ENCODE measurements around the gene RICTOR.

RICTOR gene

DNA sequence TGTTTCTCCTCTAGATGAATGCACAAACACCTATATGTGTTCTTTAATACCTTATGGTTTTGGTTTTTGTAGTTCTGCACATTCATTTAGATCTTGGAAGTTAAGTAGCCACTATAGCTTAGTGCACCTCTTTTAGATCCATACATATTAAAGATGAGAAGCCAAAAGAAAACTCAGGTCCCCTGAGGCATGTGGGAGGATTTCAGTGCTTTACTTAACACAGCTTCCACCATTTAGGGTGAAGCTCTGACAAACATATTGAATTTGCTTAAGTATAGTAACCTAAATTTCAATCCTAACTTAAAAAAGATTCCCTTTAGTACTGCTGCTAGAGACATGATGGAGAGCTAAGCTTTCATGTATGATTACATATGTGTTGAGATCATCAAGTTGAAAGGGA, 25.6 kb upstream of the RICTOR start:
- DNase-seq: no peak

DNA sequence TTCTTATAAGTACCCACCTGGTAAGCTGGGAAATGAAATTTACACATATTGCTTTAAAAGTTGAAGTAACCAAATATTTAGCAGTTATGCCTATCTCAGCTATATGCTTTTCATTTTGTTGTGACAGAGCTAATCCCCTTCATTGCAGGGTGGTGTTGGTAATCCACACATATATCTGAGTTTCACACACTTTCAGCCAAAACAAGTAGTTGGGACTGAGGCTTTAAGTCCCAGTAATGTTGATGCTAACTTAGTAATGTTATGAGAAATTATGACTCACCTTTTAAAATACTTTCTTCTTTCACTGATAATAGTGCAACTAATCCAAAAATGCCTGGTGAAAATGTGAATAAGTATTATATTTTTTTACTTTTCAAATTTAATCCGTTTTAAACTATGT, 19.2 kb upstream of the RICTOR start:
- no peak for DNase-seq

DNA sequence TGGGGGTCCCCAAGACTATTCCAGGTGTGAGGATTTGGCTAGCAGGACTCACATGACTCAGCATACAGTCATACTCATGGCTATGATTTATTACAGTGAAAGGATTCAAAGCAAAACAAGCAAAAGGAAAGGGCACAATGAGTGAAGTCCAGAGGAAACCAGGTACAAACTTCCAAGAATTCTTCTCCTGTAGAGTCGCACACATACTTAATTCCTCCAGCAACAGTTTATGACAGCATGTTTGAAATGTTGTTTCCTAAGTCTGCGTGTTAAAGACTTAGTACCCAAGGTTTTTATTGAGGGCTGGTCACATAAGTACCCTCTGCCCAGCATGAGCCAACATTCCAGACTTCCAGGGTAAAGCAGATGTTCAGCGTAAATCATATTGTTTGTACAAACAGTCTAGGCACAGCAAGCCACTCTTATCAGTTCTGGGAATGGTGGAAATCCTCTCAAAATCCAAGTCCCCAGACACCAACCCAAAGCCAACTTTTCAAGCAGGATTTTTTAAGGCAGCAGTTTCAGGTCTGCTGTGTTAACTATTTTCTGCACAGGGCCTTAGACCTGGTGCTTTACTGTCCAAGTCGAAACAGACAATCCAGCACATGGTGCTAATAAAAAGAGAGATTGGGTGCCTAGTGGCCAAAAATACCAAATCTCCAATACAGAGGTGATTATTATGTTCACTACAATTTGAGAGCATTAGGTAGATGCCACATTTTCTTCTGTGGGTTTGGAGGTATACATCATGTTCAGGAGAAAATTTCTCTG, 18.6 kb upstream of the RICTOR start:
- DNase-seq: no peak

DNA sequence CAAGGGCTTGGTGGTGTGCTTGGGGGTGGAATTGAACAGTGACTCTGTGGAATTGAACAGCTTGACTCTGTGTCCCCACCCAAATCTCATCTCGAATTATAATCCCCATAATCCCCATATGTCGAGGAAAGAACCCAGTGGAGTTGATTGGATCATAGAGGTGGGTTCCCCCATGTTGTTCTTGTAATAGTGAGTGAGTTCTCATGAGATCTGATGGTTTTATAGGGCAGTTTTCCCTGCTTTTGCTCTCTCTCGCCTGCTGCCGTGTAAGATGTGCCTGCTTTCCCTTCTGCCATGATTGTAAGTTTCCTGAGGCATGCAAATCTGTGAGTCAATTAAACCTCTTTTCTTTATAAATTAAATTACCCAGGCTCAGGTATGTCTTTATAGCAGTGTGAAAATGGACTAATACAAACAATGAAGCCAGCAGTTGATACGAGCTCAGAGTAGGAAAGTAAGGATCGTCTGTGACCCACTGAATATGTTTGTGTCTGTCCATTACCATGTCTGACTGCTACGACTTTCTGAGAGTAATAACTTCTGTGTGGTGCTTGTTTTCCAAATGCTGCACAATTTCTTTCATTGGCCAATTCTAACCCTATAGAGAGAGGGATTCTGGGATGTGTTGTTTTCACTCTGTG, 17.9 kb upstream of the RICTOR start:
- DNase-seq: no peak

DNA sequence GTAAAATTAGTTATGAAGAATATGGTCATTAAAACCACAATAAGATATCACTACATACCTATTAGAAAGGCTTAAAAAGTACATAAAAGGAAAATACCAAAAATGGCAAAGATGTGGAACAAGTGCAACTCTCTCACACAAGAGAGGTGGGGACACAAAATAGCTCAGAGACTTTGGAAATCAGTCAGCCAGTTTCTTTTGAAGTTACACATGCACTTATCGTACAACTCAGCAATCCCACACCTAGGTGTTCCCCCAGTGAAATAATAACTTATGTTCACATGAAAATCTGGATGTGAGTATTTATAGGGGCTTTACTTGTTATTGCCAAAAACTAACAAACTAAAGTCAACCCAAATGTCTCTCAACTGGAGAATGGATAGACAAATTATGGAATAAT, 9.8 kb upstream of the RICTOR start:
- DNase-seq: no peak

DNA sequence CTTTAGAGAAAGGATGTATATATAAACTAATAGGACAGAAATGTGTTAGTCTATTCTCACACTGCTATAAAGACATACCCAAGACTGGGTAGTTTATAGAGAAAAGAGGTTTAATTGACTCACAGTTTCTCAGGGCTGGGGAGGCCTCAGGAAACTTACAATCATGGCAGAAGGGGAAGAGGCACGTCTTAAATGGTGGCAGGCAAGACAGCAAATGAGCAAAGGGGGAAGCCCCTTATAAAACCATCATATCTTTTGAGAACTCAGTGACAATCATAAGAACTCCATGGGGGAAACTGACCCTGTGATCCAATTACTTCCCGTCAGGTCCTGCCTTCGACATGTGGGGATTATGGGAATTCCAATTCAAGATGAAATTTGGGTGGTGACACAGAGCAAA, 8.8 kb upstream of the RICTOR start:
- no peak for DNase-seq

DNA sequence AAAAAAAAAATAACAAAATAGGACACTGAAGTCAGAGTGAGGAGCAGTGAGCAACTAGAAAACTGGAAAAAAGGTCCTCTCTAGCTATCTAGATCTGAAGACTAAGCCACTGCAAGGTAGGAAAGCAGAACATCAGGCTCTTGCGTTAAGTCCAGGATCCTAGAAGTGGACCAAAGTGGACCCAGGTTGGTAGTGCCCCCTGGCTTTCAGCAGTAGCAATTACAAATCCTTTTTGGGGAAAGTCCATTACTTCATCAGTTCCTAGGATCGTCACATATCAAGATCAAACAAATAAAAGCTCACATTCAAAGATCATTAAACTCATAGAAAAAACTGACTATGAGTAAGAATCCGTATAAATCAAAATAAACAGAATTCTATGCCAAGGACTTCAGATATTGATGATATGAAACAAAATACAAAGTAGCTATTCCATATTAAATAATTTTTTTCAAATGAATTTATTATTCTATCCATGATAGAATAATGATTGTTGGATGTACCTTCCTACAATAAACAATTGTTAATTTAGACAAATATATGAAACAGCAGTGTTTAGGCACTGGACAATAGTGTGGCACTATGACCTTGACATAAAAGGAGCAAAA, 6.5 kb upstream of the RICTOR start:
- DNase-seq: no peak

DNA sequence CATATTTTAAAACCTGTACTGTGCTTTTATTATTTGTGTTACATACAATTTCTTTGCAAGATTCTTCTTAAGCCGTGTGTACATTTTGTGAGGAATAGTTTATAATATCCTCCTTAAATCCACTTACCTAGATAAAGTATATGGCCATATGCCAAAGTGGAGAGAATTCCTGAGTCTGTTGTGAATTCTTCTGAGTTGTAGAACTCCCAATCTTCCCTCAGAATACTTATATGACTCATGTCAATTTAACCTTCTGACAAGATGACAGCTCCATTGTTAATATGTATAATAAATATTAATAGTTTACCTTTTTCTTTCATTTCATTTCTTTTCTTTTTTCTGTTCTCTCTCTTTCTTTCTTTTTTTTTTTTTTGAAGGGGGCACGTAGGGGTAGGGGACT, 6.0 kb upstream of the RICTOR start:
- DNase-seq: no peak

DNA sequence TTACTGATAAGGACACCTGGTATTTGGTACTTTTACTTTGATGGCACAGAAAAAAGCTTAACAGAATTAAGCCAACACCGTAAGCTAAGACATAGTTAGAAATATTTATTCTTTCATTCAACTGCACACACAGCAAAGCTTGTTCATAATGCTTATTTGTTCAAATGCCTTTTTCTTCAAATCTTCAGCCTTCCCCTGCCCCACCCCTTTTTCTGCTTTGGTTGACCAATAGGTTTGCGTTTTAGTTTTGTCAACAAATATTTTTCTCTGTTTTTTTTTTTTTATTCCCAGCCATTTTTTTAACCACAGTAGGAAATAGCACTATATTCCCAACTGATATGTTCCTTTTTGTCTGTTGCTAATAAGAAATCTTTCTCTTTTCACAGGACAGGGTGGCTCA, 4.9 kb upstream of the RICTOR start:
- no peak for DNase-seq

DNA sequence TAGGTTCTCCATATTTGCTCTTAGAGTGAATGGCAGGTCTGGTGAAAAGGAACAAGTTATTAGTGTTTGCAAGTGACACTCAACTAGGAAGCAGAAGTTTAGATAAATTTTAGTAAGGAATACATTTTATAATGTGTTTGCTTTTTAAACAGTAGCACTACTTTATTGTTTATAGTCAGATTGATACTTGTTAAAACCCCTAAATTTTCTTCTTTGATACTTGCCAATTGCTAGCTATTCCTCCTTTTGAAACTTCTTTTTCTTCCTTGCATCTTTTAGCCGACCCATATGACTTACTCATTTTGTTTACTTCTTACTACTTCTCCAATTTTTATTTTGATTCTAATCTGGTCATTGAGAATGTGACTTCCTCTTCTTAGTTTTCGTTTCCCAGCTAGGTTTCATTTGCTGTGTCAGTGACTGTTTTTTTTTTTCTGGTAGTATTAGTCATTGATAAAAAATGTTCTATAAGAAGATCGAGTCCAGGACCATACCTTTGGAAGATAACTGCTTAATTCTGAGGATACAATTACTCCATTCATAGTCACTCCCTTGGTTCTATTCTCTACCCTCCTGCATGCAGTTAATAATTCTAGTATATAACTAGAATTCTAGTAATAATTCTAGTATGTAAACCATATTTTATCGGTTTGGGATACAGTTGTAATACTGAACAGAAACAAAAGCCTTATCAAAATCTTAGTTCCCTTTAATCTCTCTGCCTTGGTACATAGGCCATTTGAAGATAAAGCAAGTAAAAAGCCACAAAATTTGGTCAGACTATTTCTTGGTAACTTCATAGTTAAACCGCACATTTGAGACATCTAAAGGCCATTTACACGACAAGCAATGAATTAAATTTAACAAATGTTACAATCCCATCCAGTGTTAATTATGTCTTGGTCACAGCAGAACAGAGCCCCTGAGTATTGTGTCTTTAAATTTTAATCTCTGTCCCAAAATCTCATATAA, 2.8 kb upstream of the RICTOR start:
- DNase-seq: no peak

DNA sequence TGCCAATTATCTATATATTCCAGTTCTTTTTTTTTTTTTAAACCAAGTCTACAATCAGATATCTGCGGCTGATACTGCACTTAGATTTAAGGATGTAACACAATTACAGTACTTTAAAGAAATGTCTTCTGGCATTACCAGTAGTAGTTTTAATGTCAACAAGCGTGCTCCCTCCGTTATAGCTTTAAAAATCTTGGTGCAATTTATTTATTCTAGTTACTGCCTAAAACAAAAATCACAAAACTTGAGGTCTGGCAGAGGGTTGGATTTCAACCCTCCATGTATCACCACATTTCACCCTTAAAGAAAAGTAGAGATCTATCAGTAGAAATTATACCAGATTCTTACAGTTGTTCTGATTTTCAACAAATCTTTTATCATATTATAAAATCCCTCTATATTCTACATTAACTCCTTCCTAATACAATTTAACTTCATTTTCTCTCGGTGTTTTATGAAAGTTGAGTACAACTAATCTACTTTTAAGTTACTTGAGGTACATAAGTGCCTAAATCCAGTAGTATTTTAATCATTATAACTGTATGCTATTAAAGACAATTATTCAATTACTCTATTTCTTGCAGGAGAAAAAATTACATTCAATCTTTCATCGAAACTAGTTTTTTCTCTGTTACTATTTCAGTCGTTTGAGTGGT, 2.0 kb upstream of the RICTOR start:
- no peak for DNase-seq

DNA sequence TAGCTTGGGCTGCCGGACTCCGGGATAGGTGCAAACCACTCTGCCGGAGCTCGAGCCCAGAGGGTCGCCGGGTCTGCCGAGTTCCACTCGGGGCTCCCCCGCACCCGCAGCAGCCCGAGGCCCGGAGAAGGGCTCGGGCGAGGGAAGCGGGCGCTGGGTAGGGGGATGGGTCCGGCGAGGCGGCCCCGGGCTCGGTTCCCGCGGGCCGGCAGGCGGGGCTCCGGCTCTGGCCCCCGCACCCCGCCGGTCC, 507 bp downstream of the RICTOR start:
- peak; percentile 29 for DNase-seq

DNA sequence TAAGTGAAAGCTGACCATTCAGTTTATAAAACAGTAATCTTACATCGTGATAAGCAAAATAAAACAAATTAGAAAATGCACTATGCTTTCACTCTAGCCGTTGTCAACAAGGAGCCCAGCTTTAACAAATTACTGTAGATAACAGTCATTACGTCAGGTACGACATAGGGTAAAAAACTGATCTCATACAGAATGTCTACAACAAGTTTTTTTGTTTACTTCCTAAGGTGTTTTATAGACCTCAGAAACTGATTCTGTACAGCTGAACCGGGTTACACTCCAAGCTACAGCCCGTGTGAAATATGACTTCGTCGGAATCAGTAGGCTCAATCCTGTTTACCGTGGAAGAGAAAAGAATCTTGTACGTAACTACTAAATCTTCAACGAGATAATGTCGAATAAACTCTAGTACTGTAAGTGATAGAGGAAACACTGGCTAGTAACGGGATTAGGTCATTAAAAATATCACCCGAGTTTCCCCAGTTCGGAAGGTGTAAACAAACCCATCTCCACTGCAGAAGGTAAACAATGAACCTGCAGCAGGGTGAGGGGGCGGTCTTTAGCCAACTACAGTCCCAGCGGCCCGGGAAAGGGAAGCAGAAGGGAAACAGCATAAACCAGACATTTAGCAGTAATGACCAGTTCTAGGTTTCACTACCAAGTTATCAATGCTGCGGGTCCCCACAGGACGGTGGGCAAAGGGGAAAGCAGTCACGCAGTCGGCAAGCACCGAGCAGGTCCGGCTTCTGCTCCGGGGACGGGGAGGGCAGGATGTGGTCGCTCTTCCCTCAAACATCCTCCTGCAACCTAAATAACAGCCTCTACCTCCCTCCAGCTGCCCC, 1.1 kb downstream of the RICTOR start:
- no peak for DNase-seq

DNA sequence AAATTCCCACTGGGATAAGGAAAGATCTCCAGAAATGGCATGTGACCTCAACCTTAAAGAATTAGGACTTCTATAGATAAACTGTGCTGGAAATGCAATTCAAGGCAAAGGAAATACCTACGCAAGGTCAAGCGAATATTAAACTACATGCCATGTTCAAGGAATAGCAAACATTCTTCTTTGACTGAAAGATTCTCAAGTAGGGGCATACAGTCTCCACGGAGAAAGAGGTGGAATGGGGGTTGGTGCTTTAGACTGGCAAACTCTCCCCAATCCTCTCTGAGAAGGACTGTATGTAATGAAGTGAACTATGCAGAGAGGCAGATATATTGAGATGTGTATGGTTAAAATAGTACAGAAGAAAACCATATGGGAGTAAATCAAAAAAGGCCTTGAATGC, 6.1 kb downstream of the RICTOR start:
- no peak for DNase-seq

DNA sequence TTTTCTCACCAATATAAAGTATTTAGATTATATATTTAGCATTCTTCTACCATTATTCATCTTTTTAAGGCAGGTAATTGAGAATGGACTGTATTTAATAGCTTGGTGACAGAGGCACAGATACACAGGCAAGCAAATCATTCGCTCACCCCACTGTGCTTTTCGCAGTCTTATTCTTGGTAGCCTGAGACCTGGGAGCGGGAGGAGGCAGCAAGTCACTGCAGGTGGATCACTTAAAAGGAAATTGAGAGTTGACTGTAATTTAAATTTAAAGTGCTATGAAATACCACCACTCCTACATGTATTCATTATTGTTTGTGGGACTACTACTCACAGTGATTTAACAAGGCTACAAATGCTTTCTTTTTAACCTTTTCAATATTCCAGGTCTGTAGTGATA, 9.7 kb downstream of the RICTOR start:
- no peak for DNase-seq

DNA sequence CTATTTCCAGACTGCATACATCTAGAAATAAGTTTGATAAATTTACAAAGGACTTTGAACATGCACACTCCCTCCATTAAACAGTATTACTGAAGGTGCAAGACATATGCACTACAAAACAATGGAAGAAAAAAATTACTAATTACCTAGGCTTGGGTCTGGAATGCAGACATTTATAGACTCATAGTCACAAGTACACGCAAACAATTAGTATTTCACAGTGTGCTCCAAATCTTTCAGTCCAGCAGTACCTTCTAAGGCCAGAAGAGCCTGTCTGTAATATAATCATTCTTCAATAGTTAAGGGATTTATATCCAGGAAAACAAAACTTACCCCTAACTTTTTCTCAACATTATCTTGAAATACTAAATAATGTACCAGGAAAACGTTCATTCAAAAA, 11.2 kb downstream of the RICTOR start:
- no peak for DNase-seq

DNA sequence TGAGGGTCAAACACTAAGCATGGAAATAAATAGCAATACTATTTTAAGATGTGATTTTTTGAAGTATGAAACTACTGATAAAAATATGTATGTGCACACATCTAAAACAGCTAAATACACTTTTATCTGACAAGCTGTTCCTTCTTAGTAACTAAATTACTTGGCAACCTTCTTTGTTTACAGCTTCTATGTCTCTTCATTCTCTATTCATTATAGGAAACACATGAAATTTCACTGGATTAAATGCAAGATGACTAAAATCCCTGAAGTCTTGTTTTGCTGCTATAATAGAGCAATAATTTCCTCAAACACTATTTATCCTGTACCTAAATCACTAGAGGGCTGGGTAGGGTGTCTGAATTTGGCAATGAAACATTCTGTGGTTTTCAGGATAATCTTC, 11.7 kb downstream of the RICTOR start:
- no peak for DNase-seq

DNA sequence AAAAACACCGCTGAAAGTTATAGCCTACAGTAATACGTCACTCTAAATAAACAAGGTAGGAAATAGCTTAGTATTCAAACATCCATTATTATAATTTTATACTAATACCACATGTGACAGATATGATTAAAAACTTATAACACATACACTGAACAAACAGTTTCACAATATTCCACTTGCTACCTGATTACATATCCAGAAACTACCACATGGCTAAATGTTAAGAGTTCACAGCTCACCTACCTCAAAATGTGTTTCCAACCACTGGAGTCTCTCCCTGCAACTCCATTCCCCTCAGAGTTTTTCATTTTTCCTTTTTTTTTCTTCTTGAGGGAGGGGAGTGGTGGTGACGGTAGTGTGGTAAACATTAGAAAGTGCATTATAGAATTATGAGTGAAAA, 12.1 kb downstream of the RICTOR start:
- no peak for DNase-seq

DNA sequence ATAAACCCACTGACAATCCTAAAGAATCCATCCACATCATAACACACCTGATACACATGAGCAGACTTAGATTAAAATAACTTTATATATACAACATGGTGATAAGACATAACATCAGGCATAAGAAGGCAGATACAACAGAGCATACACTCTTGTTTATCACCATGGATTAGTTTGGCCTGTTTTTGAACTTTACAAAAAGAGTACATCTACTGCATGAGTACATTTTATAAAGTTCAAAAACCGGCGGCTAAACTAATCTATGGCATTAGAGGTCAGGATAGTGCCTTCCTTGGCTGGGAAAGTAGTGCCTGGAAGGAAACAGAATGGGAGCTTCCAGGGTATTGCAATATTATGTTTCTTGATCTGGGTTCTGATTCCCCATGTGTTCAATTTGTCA, 15.1 kb downstream of the RICTOR start:
- DNase-seq: no peak

DNA sequence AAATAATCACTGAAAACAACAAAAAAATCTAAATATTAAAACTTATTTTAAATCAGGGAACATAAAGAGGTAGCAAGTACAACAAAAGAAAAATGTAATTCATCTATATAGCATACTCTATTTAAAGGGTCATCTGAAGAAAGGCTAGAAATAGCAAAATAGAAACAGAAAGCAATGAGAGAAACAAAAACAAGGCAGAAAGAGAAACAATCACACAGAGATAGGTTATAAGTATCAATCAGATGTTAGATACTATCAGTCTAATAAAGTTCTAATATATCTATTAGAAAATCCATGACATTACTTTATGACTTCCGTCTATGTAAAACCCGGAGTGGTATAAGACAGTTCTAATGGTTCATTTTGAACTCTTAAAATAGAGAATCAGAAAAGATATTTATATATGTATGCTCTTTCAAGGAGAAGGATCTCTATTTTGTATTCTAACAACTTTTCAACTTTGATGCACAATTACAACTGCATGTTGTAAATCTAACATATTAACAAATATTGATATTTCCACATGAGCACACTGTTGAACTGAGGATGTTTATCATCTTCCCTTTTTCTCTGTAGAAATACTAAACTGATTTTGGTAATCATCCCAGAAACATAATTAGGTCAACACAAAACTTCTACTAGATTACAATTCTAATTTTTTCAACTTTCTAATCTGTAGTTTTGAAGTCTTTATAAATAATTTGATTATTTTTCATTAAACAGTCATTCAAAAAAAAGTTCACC, 15.8 kb downstream of the RICTOR start:
- DNase-seq: no peak

DNA sequence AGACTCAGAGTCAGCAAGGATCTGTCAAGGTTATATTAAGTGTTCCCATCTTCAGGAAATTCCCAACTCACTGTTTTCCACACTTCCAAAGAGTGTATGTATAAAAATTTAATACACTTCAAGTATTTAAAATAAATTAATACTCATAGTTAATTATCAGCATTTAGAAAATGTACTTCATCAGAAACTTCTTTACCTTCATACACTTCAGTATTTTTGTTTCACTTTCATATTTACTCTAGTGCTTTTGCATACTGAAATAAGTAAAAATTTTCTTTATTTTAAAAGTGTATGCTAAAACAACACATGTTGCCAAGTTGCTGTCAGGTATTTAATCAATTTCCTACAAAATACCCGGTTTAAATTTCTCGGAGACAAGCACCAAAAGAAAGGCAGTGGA, 16.5 kb downstream of the RICTOR start:
- DNase-seq: no peak

Measured in NCI-H1092 (cell line).